Liver (tissue), 9 donors: ENCODE data around the gene AP2A2. TPM values are rescaled to one million over a fixed set of nuclear protein-coding genes. Genes with fewer than 3 reads are reported as not detected.

ENCODE experiments used
- DNase-seq: peaks from one replicate; pipeline ENCODE4 v3.0.0-alpha.2; 2017; ENCODE audit warnings: low spot score
- H3K27ac ChIP-seq, 2 donors: one replicate each; pipeline ENCODE4 v1.7.0; 2013; ENCODE audit warnings: inconsistent platforms in 2 of 2, low read length in 2 of 2, control low read depth in 1 of 2, low read depth in 1 of 2, mild to moderate bottlenecking in 1 of 2
- H3K27me3 ChIP-seq, 4 donors: one replicate each; pipeline versions ENCODE4 v1.6.1 to v1.7.0; 2013; ENCODE audit warnings: low read length in 3 of 4, inconsistent platforms in 1 of 4, mild to moderate bottlenecking in 1 of 4, moderate library complexity in 1 of 4; ENCODE audit not compliant: control insufficient read depth in 4 of 4, insufficient read depth in 4 of 4
- H3K36me3 ChIP-seq, 4 donors: one replicate each; pipeline versions ENCODE4 v1.6.1 to v1.7.0; 2013; ENCODE audit warnings: low read length in 3 of 4, mild to moderate bottlenecking in 3 of 4, low read depth in 1 of 4, moderate library complexity in 1 of 4; ENCODE audit not compliant: control insufficient read depth in 4 of 4, insufficient read depth in 3 of 4
- H3K4me1 ChIP-seq, 4 donors: one replicate each; pipeline versions ENCODE4 v1.6.1 to v1.7.0; 2013; ENCODE audit warnings: low read length in 3 of 4, mild to moderate bottlenecking in 3 of 4, moderate library complexity in 1 of 4; ENCODE audit not compliant: control insufficient read depth in 4 of 4, insufficient read depth in 4 of 4
- H3K4me3 ChIP-seq, 3 donors: one replicate each; pipeline versions ENCODE4 v1.6.1 to v1.7.0; 2013; ENCODE audit warnings: low read length in 3 of 3, control low read depth in 1 of 3, low read depth in 1 of 3, mild to moderate bottlenecking in 1 of 3
- H3K9ac ChIP-seq, 2 donors: one replicate each; pipeline ENCODE4 v1.7.0; 2013; ENCODE audit warnings: low read length in 2 of 2, mild to moderate bottlenecking in 2 of 2, moderate library complexity in 2 of 2, control low read depth in 1 of 2, low read depth in 1 of 2
- H3K9me3 ChIP-seq, 4 donors: one replicate each; pipeline versions ENCODE4 v1.6.1 to v1.7.0; 2013; ENCODE audit warnings: low read length in 3 of 4; ENCODE audit not compliant: control insufficient read depth in 4 of 4
- EGR1 ChIP-seq, 2 donors: IDR thresholded peaks; 2 replicates each; pipeline ENCODE4 v1.6.1; 2016 to 2018; ENCODE audit warnings: antibody characterized with exemption in 2 of 2, low read depth in 2 of 2
- FOXA1 ChIP-seq: IDR thresholded peaks from 2 replicates; pipeline ENCODE4 v1.6.1; 2016; ENCODE audit warnings: antibody characterized with exemption
- HNF4A ChIP-seq, 2 donors: conservative IDR thresholded peaks; 2 replicates each; pipeline ENCODE4 v1.6.1; 2016; ENCODE audit warnings: antibody characterized with exemption in 2 of 2, mild to moderate bottlenecking in 2 of 2
- JUND ChIP-seq, 2 donors: IDR thresholded peaks; 2 replicates each; pipeline ENCODE4 v1.6.1; 2016; ENCODE audit warnings: antibody characterized with exemption in 2 of 2
- MAX ChIP-seq: IDR thresholded peaks from 2 replicates; pipeline ENCODE4 v1.6.1; 2016; ENCODE audit warnings: antibody characterized with exemption
- RAD21 ChIP-seq, 2 donors: IDR thresholded peaks; 2 replicates each; pipeline ENCODE4 v1.6.1; 2016; ENCODE audit warnings: antibody characterized with exemption in 2 of 2, mild to moderate bottlenecking in 2 of 2
- REST ChIP-seq: IDR thresholded peaks from 2 replicates; pipeline ENCODE4 v1.6.1; 2016; ENCODE audit warnings: antibody characterized with exemption, mild to moderate bottlenecking
- RXRA ChIP-seq, 2 donors: IDR thresholded peaks; 2 replicates each; pipeline ENCODE4 v1.6.1; 2017 to 2018; ENCODE audit warnings: antibody characterized with exemption in 2 of 2, mild to moderate bottlenecking in 1 of 2
- SP1 ChIP-seq: IDR thresholded peaks from 2 replicates; pipeline ENCODE4 v1.6.1; 2018; ENCODE audit warnings: antibody characterized with exemption, mild to moderate bottlenecking
- TAF1 ChIP-seq: conservative IDR thresholded peaks from 2 replicates; pipeline ENCODE4 v1.6.1; 2016; ENCODE audit warnings: antibody characterized with exemption, mild to moderate bottlenecking
- YY1 ChIP-seq: IDR thresholded peaks from 2 replicates; pipeline ENCODE4 v1.6.1; 2016; ENCODE audit warnings: antibody characterized with exemption, mild to moderate bottlenecking
- WGBS: extraction: QIAGEN DNeasy Blood & Tissue Kit; methylation state at CpG from one replicate; pipeline ENCODE4 v1.1.7; 2013; 5-methylcytosine and 5-hydroxymethylcytosine counted together
- polyA plus RNA-seq, 2 donors: library from polyadenylated mRNA; stranded (reverse) in 1 of 2; unstranded in 1 of 2; fragments of 200-250 nt in 1 of 2; fragments of >200 nt in 1 of 2; fragmentation: Nextera tagmentation in 1 of 2; extraction: Ambion mirVana in 1 of 2; gene quantifications; one replicate each; pipeline versions ENCODE4 v1.2.1 to v1.2.3, GENCODE V29; 2013 to 2015
- total RNA-seq, 2 donors: library from RNA; depleted of rRNA; stranded (reverse); fragments of >200 nt; gene quantifications; one replicate each; pipeline ENCODE4 v1.2.3, GENCODE V29; 2014
- TF ChIP-seq, protein P1 (sequence below): IDR thresholded peaks from 2 replicates; pipeline ENCODE4 v1.6.1; 2016; ENCODE audit warnings: antibody characterized with exemption
- TF ChIP-seq, protein P2 (sequence below): fragments of 150-350 bp; IDR thresholded peaks from 2 replicates; pipeline ENCODE4 v1.5.1; 2017; ENCODE audit warnings: improper control_type of control experiment, low read depth, low read length; ENCODE audit not compliant: missing input control
- donor health status: healthy.
- donor health status: healthy.
- donor health status: healthy.
- donor health status: healthy.
- donor health status: healthy.

AP2A2 gene
- total and polyA plus RNA-seq, 4 donors, result 20.5 to 39.7 (median 23.8) TPM

DNA sequence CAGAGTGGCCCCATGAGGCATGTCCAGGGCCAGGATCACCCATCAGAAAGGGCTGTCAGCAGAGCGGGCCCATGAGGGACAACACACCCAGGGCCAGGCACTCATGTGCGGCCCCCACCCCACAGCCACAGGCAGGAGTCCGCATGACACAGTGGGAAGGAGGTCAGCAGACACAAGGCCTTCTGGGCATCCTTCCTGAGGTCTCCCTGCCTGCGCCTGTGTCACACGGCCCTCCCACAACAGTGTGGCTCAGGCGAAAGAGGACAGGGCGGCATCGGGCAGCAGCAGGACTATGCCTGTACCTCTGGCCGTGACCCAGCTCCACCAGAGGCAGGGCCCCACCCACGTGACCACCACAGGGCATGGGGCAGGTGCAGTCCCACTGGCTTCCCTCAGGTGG is 42.1 kb upstream of the AP2A2 start:
- Histone ChIP-seq H3K27ac (no peak overlapping the region), H3K9me3 (no peaks in the 10 kb centered on the region), H3K4me3 (no peak overlapping the region), H3K4me1 (no peaks in the 10 kb centered on the region), H3K36me3 (peaks cover 8 to 43% (median 14%) of the 10 kb centered on the region in 4 donors), H3K27me3 (no peaks in the 10 kb centered on the region), H3K9ac (no peak overlapping the region)
- TF ChIP-seq RAD21 (IDR thresholded peaks at IDR 0.05) (no peak), JUND (IDR thresholded peaks at IDR 0.05) (no peak), MAX (no peak), TAF1 (no peak), RXRA (IDR thresholded peaks at IDR 0.05) (no peak), EGR1 (IDR thresholded peaks at IDR 0.05; ENCODE audit: low read depth in 2 of 2) (no peak), FOXA1 (no peak), YY1 (no peak), SP1 (no peak), REST (no peak)
- TF ChIP-seq, protein P1, sequence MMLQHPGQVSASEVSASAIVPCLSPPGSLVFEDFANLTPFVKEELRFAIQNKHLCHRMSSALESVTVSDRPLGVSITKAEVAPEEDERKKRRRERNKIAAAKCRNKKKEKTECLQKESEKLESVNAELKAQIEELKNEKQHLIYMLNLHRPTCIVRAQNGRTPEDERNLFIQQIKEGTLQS, result no peak
- TF ChIP-seq, protein P2, sequence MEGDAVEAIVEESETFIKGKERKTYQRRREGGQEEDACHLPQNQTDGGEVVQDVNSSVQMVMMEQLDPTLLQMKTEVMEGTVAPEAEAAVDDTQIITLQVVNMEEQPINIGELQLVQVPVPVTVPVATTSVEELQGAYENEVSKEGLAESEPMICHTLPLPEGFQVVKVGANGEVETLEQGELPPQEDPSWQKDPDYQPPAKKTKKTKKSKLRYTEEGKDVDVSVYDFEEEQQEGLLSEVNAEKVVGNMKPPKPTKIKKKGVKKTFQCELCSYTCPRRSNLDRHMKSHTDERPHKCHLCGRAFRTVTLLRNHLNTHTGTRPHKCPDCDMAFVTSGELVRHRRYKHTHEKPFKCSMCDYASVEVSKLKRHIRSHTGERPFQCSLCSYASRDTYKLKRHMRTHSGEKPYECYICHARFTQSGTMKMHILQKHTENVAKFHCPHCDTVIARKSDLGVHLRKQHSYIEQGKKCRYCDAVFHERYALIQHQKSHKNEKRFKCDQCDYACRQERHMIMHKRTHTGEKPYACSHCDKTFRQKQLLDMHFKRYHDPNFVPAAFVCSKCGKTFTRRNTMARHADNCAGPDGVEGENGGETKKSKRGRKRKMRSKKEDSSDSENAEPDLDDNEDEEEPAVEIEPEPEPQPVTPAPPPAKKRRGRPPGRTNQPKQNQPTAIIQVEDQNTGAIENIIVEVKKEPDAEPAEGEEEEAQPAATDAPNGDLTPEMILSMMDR, result no peak
- no peak for DNase-seq
- WGBS, result 93% methylated on average over 10 of the region's 10 CpGs

DNA sequence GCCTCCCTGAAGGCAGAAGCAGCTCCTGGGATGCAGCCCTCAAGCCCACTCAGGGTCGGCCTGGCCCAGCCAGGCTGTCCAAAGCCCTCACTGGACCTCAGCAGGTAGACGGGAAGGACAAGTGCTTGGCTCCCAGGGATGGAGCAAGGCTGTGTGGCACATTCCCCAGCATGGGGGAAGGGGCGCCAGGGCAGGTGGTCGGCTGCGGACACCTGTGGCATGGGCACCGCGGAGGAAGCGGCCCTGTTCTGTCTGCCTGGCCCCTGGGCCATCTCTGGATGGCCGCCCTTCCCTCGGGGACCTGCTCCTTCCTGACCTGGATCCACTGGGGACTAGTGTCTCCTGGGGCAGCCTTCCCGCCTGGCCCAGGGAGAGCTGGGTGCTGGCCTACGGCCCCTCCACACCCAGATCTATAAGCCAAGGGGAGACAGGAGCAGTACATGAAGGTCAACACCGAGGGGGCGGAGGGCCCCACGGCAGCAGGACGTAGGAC is 41.0 kb upstream of the AP2A2 start:
- Histone ChIP-seq H3K4me1 (no peaks in the 10 kb centered on the region), H3K27me3 (no peaks in the 10 kb centered on the region), H3K4me3 (no peak overlapping the region), H3K27ac (no peak overlapping the region), H3K9ac (no peak overlapping the region), H3K36me3 (peaks cover 6 to 44% (median 14%) of the 10 kb centered on the region in 4 donors), H3K9me3 (no peaks in the 10 kb centered on the region)
- 88% methylated on average over 16 of the region's 16 CpGs for WGBS
- DNase-seq, result no peak
- TF ChIP-seq RXRA (IDR thresholded peaks at IDR 0.05), result no peak
- no peak for TF ChIP-seq REST
- no peak for TF ChIP-seq HNF4A (conservative IDR thresholded peaks at IDR 0.05)
